ENCODE results near the gene PKP2. TPM values are rescaled to one million over a fixed set of nuclear protein-coding genes. Genes with fewer than 3 reads are reported as not detected.

PKP2 gene
- total and polyA plus RNA-seq, 2 of the 4 experiments (the other 2 are of a cell fraction), result 0.10 to 0.18 TPM

DNA sequence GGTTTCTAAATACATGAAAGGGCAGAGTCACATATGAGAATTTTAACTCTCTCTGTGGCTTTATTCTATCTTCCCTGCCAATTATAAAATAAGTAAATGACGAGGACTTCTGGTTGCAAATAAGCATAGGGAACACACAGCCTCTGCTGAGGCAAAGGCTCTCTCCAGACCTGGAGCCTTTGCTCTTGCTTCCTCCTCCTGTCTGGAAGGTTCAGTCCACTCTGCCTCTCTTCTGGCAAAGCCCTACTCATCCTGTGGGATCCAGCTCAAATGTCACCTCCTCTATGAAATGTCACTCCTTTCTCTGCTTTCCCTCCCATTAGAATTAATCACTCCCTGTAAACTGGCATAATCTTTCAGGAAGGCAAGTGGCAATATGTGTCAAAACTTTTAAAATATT lies 41.9 kb downstream of the PKP2 start:
- H2BK5ac ChIP-seq (ENCODE audit: low read depth, low read length, poor library complexity, severe bottlenecking), result no peak overlapping the region
- H2AFZ ChIP-seq (replicated peaks; ENCODE audit: low read length, poor library complexity), result no peak overlapping the region
- H3K4ac ChIP-seq (ENCODE audit: low read depth, low read length), result no peak overlapping the region
- no peak overlapping the region for H3K23ac ChIP-seq (ENCODE audit: low read depth, low read length)
- TF ChIP-seq CEBPB (IDR thresholded peaks at IDR 0.05; ENCODE audit: low read depth, low read length), result no peak
- TF ChIP-seq RFX5 (IDR thresholded peaks at IDR 0.05; ENCODE audit: low read depth, low read length), result no peak
- TF ChIP-seq, protein P1, sequence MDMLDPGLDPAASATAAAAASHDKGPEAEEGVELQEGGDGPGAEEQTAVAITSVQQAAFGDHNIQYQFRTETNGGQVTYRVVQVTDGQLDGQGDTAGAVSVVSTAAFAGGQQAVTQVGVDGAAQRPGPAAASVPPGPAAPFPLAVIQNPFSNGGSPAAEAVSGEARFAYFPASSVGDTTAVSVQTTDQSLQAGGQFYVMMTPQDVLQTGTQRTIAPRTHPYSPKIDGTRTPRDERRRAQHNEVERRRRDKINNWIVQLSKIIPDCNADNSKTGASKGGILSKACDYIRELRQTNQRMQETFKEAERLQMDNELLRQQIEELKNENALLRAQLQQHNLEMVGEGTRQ (IDR thresholded peaks at IDR 0.05; ENCODE audit: low read depth, low read length), result no peak
- TF ChIP-seq CHD1 (IDR thresholded peaks at IDR 0.05; ENCODE audit: low read depth, low read length), result no peak
- no peak for TF ChIP-seq BHLHE40 (IDR thresholded peaks at IDR 0.05; ENCODE audit: low read depth, low read length)
- TF ChIP-seq FOS (IDR thresholded peaks at IDR 0.05; ENCODE audit: low read depth, low read length), result no peak
- TF ChIP-seq RCOR1 (IDR thresholded peaks at IDR 0.05; ENCODE audit: insufficient replicate concordance, low read length), result no peak
- TF ChIP-seq MAFK (IDR thresholded peaks at IDR 0.05; ENCODE audit: low read depth, low read length), result no peak
- no peak for TF ChIP-seq MAZ (IDR thresholded peaks at IDR 0.05; ENCODE audit: borderline replicate concordance, low read depth, low read length)
- no peak for TF ChIP-seq SMC3 (IDR thresholded peaks at IDR 0.05; ENCODE audit: low read depth, low read length)
- TF ChIP-seq, protein P2, sequence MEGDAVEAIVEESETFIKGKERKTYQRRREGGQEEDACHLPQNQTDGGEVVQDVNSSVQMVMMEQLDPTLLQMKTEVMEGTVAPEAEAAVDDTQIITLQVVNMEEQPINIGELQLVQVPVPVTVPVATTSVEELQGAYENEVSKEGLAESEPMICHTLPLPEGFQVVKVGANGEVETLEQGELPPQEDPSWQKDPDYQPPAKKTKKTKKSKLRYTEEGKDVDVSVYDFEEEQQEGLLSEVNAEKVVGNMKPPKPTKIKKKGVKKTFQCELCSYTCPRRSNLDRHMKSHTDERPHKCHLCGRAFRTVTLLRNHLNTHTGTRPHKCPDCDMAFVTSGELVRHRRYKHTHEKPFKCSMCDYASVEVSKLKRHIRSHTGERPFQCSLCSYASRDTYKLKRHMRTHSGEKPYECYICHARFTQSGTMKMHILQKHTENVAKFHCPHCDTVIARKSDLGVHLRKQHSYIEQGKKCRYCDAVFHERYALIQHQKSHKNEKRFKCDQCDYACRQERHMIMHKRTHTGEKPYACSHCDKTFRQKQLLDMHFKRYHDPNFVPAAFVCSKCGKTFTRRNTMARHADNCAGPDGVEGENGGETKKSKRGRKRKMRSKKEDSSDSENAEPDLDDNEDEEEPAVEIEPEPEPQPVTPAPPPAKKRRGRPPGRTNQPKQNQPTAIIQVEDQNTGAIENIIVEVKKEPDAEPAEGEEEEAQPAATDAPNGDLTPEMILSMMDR (conservative IDR thresholded peaks at IDR 0.05; ENCODE audit: low read depth, low read length), result no peak
- TF ChIP-seq RAD21 (IDR thresholded peaks at IDR 0.05; ENCODE audit: low read length), result no peak
- H2AK5ac ChIP-seq (ENCODE audit: low read depth, low read length), result no peak overlapping the region
- intact Hi-C loops (cut with micrococcal nuclease) (no loop called here), dilution Hi-C loops (cut with HindIII; ENCODE audit: low sequenced_read_pairs, unreplicated experiment) (no loop called here), in situ Hi-C loops (cut with MboI; ENCODE audit: low sequenced_read_pairs) (no loop called here)
- H3K79me1 ChIP-seq (ENCODE audit: low read depth in 1 of 2, low read length in 2 of 2), result no peaks in the 10 kb centered on the region
- H3K9me1 ChIP-seq (ENCODE audit: insufficient read depth, low read length), result no peaks in the 10 kb centered on the region
- ChIA-PET CTCF (no interaction called here), POLR2A (ENCODE audit: unreplicated experiment) (no interaction called here)
- H4K20me1 ChIP-seq (ENCODE audit: insufficient read depth, low read length), result no peaks in the 10 kb centered on the region
- H4K5ac ChIP-seq (ENCODE audit: low read depth, low read length), result no peak overlapping the region
- H2BK20ac ChIP-seq (ENCODE audit: low read depth, low read length), result no peak overlapping the region
- H3K27me3 ChIP-seq (ENCODE audit: control insufficient read depth, insufficient read depth, low read length), result no peaks in the 10 kb centered on the region
- no peak overlapping the region for H4K8ac ChIP-seq (ENCODE audit: low read depth in 2 of 2, low read length in 2 of 2)
- no peak overlapping the region for H4K91ac ChIP-seq (ENCODE audit: insufficient read depth, low read depth, low read length)
- H2BK15ac ChIP-seq (ENCODE audit: low read depth, low read length), result no peak overlapping the region
- ATAC-seq (ENCODE audit: low read depth) (no peak), DNase-seq (no peak)
- no peaks in the 10 kb centered on the region for H3K36me3 ChIP-seq (ENCODE audit: control insufficient read depth, insufficient read depth, low read length)
- H3K4me2 ChIP-seq (ENCODE audit: low read depth, low read length), result no peak overlapping the region
- H3K14ac ChIP-seq (replicated peaks; ENCODE audit: low read depth, low read length), result no peak overlapping the region
- no peak overlapping the region for H3K27ac ChIP-seq (ENCODE audit: insufficient read depth, low read length)
- no peak overlapping the region for H2BK120ac ChIP-seq (ENCODE audit: low read depth, low read length)
- H3K18ac ChIP-seq (ENCODE audit: low read depth, low read length), result no peak overlapping the region
- H3K9me3 ChIP-seq (ENCODE audit: control insufficient read depth, insufficient read depth, low read length), result no peaks in the 10 kb centered on the region
- no peak overlapping the region for H3K56ac ChIP-seq (ENCODE audit: extremely low read depth, insufficient read depth, low read length)
- H3K4me1 ChIP-seq (ENCODE audit: control insufficient read depth, insufficient read depth, low read length), result no peaks in the 10 kb centered on the region
- BruUV-seq (replicated peaks), result no TSS peak
- no peak overlapping the region for H3K4me3 ChIP-seq (ENCODE audit: insufficient read depth, low read depth, low read length)
- no CpG with 5 or more reads among the region's 1 CpG for WGBS, 2 experiments (ENCODE audit: extremely low coverage in 2 of 2, insufficient read length in 1 of 2)
- H3K9ac ChIP-seq (ENCODE audit: low read depth, low read length), result no peak overlapping the region
- H2AK9ac ChIP-seq (replicated peaks; ENCODE audit: low read depth, low read length, poor library complexity), result no peak overlapping the region
